Endothelial cell of umbilical vein (primary cell): ENCODE measurements around the gene PTBP3.

Experiments
- CTCF ChIP-seq, 2 donors: IDR thresholded peaks; 1 replicate in 1 of 2; 2 replicates in 1 of 2; pipeline ENCODE4 v1.5.1; 2011; ENCODE audit warnings: low read length in 2 of 2, mild to moderate bottlenecking in 2 of 2, moderate library complexity in 2 of 2, control low read depth in 1 of 2, inconsistent platforms in 1 of 2, low read depth in 1 of 2; ENCODE audit not compliant: insufficient read depth in 1 of 2; ENCODE audit errors: extremely low read depth in 1 of 2
- EZH2 ChIP-seq: IDR thresholded peaks from 2 replicates; pipeline ENCODE4 v1.6.1; 2012; ENCODE audit warnings: borderline replicate concordance, low read depth, mild to moderate bottlenecking, moderate library complexity, low read length, inconsistent platforms; ENCODE audit not compliant: severe bottlenecking
- FOS ChIP-seq: IDR thresholded peaks from 2 replicates; pipeline ENCODE4 v1.6.1; 2011; ENCODE audit warnings: mild to moderate bottlenecking, low read length, moderate library complexity, borderline replicate concordance; ENCODE audit not compliant: insufficient read depth
- MYC ChIP-seq: IDR thresholded peaks from one replicate; pipeline ENCODE4 v1.6.1; 2011; ENCODE audit warnings: mild to moderate bottlenecking, low read depth, low read length
- POLR2A ChIP-seq: IDR thresholded peaks from 2 replicates; pipeline ENCODE4 v1.6.1; 2012; ENCODE audit warnings: low read depth, mild to moderate bottlenecking, control low read depth, low read length
- POLR2AphosphoS5 ChIP-seq: IDR thresholded peaks from 2 replicates; pipeline ENCODE4 v1.6.1; 2012; ENCODE audit warnings: low read depth, mild to moderate bottlenecking, control low read depth, low read length, moderate library complexity; ENCODE audit not compliant: insufficient read depth

- TF ChIP-seq FOS (peak; percentile 84), CTCF (IDR thresholded peaks at IDR 0.05; ENCODE audit: extremely low read depth in 1 of 2, insufficient read depth in 1 of 2, low read depth in 1 of 2, low read length in 2 of 2) (no peak), EZH2 (no peak), MYC (no peak), POLR2AphosphoS5 (no peak), POLR2A (no peak)
Measured at GRCh38 chr9:112249277-112249676, 84.1 kb downstream of the PTBP3 start.
